ENCODE data around the gene CTSG.
"Not testable (repeated sequence)": the region's sequence is repeated elsewhere in the genome, so short reads cannot be mapped to it uniquely, and the experiment has no call there.

Gene CTSG

DNA sequence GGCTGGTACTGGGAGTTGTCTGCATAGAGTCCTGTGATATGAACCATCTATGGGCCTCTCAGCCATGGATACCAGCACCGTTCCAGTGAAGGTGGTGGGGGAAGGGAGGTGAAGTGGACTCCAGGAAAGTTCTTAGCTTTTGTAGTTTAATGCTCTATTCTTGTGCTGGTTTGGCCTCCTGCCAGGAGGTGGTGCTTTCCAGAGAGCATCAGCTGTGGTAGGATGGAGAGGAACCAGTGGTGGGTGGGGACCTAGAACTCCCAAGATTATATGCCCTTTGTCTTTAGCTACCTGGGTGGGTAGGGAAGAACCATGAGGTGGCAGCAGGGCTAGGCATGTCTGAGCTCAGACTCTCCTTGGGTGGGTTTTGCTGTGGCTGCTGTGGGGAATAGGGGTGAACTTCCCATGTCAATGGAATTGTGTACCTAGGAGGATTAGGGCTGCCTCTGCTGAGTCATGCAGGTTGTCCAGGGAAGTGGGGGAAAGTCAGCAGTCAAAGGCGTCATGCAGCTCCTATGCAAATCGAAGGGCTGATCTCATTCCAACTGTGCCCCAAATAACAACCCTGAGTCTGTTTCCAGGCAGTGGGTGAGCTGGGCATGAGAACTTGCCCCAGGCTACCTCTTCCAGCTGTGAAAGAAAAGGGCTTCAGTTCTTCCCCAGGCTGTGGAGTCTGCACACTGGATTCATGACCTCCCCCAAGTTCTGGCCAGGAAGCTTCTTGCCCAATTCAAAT is 19.2 kb upstream of the CTSG start:
- DNase-seq: no peak
- H3K36me3 Mint-ChIP-seq (ENCODE audit: low read depth): no peaks in the 10 kb centered on the region
- H3K27me3 Mint-ChIP-seq (ENCODE audit: low read depth, poor library complexity): no peaks in the 10 kb centered on the region
- TF ChIP-seq, protein P1, sequence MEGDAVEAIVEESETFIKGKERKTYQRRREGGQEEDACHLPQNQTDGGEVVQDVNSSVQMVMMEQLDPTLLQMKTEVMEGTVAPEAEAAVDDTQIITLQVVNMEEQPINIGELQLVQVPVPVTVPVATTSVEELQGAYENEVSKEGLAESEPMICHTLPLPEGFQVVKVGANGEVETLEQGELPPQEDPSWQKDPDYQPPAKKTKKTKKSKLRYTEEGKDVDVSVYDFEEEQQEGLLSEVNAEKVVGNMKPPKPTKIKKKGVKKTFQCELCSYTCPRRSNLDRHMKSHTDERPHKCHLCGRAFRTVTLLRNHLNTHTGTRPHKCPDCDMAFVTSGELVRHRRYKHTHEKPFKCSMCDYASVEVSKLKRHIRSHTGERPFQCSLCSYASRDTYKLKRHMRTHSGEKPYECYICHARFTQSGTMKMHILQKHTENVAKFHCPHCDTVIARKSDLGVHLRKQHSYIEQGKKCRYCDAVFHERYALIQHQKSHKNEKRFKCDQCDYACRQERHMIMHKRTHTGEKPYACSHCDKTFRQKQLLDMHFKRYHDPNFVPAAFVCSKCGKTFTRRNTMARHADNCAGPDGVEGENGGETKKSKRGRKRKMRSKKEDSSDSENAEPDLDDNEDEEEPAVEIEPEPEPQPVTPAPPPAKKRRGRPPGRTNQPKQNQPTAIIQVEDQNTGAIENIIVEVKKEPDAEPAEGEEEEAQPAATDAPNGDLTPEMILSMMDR (IDR thresholded peaks at IDR 0.05): no peak
- no peak overlapping the region for H3K27ac Mint-ChIP-seq
- peaks cover 78% of the 10 kb centered on the region for H3K9me3 Mint-ChIP-seq
- no peaks in the 10 kb centered on the region for H3K4me1 Mint-ChIP-seq
- H3K4me3 Mint-ChIP-seq: no peak overlapping the region

DNA sequence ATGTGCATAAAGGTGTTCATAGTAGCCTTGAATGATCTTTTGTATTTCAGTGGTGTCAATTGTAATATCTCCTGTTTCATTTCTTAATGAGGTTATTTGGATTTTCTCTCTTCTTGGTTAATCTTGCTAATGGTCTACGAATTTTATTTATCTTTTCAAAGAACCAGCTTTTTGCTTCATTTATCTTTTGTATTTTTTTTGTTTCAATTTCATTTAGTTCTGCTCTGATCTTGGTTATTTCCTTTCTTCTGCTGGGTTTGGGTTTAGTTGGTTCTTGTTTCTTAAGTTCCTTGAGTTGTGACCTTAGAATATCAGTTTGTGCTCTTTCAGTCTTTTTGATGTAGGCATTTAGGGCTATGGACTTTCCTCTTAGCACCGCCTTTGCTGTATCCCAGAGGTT is 15.0 kb upstream of the CTSG start:
- H3K9me3 Mint-ChIP-seq: peaks cover 70% of the 10 kb centered on the region
- H3K27me3 Mint-ChIP-seq (ENCODE audit: low read depth, poor library complexity); H3K4me3 Mint-ChIP-seq; H3K27ac Mint-ChIP-seq; H3K4me1 Mint-ChIP-seq; H3K36me3 Mint-ChIP-seq (ENCODE audit: low read depth); DNase-seq: not testable (repeated sequence)

DNA sequence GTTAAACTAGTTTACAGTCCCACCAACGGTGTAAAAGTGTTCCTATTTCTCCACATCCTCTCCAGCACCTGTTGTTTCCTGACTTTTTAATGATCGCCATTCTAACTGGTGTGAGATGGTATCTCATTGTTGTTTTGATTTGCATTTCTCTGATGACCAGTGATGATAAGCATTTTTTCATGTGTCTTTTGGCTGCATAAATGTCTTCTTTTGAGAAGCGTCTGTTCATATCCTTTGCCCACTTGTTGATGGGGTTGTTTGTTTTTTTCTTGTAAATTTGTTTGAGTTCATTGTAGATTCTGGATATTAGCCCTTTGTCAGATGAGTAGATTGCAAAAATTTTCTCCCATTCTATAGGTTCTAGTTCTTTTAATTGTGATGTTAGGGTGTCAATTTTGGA is 8.4 kb upstream of the CTSG start:
- H3K9me3 Mint-ChIP-seq: peaks cover 46% of the 10 kb centered on the region
- not testable (repeated sequence) for DNase-seq; H3K36me3 Mint-ChIP-seq (ENCODE audit: low read depth); H3K27ac Mint-ChIP-seq; H3K4me3 Mint-ChIP-seq; H3K4me1 Mint-ChIP-seq
- H3K27me3 Mint-ChIP-seq (ENCODE audit: low read depth, poor library complexity): peaks cover 10% of the 10 kb centered on the region

DNA sequence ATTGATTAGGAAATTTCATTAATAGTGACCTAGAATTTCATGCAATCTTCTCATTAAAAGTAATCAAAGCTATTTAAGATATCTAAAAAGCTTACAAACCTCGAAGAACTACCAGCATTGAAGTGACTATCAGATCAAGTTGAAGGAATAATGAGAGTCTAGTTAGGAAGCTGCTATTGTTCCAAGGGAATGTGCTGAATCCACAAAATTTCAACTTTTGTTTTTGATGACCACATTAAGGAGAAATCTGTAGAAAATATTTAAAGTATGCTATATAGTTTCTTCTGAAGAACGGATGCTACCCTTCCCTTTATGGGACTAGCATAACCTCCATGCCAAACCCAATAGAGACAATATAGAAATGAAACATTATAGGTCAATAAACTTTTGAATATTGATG is 2.5 kb upstream of the CTSG start:
- DNase-seq: no peak
- TF ChIP-seq, protein P1 (IDR thresholded peaks at IDR 0.05): no peak
- H3K27me3 Mint-ChIP-seq (ENCODE audit: low read depth, poor library complexity): peaks cover 7% of the 10 kb centered on the region
- H3K4me3 Mint-ChIP-seq: no peak overlapping the region
- no peaks in the 10 kb centered on the region for H3K36me3 Mint-ChIP-seq (ENCODE audit: low read depth)
- peaks cover 8% of the 10 kb centered on the region for H3K9me3 Mint-ChIP-seq
- H3K4me1 Mint-ChIP-seq: no peaks in the 10 kb centered on the region
- no peak overlapping the region for H3K27ac Mint-ChIP-seq

DNA sequence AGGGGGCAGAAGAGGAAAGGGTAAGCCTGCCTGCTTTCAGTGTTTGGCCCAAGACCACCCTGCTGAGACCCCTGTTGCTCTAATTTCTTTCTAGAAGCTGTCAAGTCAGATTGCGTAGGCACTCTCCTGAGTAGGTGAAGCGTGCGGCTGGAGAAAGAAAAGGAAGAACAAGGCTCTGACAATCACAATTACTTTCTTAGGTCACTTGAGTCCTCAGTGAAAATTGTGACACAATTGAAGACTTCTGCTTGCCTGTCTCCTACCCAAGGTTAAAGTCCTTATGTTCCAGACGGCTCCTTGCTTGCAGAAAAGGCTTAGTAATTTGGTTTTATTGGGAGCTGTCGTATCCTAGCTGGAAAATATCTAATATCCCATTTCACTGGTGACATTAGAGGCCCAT is 721 bp upstream of the CTSG start:
- H3K36me3 Mint-ChIP-seq (ENCODE audit: low read depth): no peaks in the 10 kb centered on the region
- H3K4me3 Mint-ChIP-seq: no peak overlapping the region
- H3K9me3 Mint-ChIP-seq: no peaks in the 10 kb centered on the region
- TF ChIP-seq, protein P1 (IDR thresholded peaks at IDR 0.05): no peak
- peaks cover 3% of the 10 kb centered on the region for H3K27me3 Mint-ChIP-seq (ENCODE audit: low read depth, poor library complexity)
- H3K27ac Mint-ChIP-seq: no peak overlapping the region
- no peak for DNase-seq
- H3K4me1 Mint-ChIP-seq: no peaks in the 10 kb centered on the region

DNA sequence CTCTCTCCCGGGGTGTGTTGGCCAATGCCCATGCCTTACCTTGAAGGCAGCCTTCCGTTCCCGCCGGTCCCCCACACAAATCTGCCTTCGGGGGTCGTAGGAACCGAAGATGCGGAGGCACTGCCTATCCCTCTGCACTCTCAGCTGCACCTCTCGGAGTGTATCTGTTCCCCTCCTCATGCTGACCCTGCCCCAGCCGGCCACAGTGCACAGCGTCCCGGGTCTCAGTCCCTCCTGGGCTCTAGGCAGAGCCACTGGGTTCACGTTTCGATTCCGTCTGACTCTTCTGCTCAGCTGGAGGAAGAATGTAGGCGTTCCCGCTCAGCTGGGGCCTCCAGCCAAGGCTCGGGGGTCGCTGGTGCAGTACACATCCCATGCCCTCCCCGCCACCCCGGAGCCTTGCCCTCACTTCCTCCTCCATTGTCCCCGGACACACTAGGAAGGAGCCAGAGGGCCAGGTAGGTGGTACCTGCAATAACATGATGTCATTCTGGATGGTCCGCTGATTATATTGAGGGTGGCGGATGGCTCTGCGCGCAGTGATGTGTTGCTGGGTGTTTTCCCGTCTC is 1.8 kb downstream of the CTSG start:
- Mint-ChIP-seq H3K27ac (no peak overlapping the region), H3K36me3 (ENCODE audit: low read depth) (no peaks in the 10 kb centered on the region), H3K27me3 (ENCODE audit: low read depth, poor library complexity) (no peaks in the 10 kb centered on the region), H3K4me1 (no peaks in the 10 kb centered on the region), H3K9me3 (peaks cover under 1% of the 10 kb centered on the region), H3K4me3 (no peak overlapping the region)
- no peak for DNase-seq
- TF ChIP-seq, protein P1 (IDR thresholded peaks at IDR 0.05): no peak

DNA sequence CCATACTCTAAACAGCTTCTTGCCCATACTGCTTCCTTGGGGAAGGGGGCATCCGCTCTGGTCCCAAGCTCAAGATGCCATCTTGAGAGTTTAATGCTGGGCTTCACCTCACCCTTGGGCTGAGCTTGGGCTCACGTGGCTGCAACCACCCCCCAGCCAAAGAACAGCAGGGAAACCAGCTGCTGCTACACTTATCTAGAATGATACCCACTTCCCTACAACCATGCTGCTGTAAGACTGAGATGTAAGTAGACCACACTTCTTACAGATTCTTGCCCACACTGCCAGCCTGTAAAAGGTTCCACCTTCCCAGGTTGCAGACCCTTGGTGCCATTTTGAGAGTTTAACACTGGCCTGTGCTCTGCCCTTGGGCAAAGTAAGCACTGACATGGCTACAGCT is 9.7 kb downstream of the CTSG start:
- no peak overlapping the region for H3K4me3 Mint-ChIP-seq
- DNase-seq: no peak
- no peaks in the 10 kb centered on the region for H3K27me3 Mint-ChIP-seq (ENCODE audit: low read depth, poor library complexity)
- peaks cover 40% of the 10 kb centered on the region for H3K9me3 Mint-ChIP-seq
- H3K4me1 Mint-ChIP-seq: no peaks in the 10 kb centered on the region
- TF ChIP-seq, protein P1 (IDR thresholded peaks at IDR 0.05): no peak
- no peak overlapping the region for H3K27ac Mint-ChIP-seq
- no peaks in the 10 kb centered on the region for H3K36me3 Mint-ChIP-seq (ENCODE audit: low read depth)

Data from nephron progenitor cell (in vitro differentiated cells).